HG02885 (cell line): ENCODE measurements around the gene GSTT2.

Experiments
- ATAC-seq: cut with Tn5 transposase; IDR thresholded peaks from one replicate; pipeline ENCODE4 v1.9.1; 2021; ENCODE audit warnings: mild to moderate bottlenecking; ENCODE audit not compliant: unreplicated experiment, poor library complexity

GSTT2 gene

DNA sequence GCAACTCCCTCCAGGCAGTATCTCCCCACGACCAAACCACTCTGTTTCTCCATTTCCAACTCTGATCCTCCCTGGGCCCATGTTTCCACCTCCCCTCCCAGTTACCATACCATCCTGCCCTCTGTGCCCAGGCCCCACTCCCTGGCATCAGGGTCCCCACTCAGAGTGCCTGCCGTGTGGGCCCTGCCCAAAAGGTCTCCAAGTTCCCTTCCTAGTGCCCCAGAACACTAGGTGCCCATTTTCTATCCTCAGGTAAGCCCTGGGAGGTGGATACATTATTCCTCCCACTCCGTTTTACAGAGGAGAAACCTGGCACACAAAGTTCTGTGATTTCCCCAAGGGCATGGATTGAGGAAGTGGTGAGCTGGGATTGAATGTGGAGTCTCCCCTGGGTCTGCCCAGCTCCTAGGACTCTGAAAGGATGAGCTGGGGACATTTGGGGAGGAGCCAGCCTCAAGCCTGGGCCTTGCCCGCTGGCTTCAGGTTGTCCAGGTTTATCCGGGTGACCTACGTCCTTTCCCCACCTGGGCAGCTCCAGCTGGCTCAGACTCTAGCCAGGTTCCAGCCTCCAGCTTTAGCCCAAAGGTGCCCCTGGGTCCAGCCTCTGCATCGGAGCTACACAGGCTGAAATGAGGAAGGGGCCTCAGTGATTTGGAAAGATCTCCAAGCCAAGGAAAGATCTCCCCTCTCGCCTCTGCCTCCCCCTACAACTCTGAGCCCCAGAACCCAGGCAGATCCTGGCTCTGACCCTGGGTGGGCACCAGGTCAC lies 27.5 kb downstream of the GSTT2 start:
- no peak for ATAC-seq

DNA sequence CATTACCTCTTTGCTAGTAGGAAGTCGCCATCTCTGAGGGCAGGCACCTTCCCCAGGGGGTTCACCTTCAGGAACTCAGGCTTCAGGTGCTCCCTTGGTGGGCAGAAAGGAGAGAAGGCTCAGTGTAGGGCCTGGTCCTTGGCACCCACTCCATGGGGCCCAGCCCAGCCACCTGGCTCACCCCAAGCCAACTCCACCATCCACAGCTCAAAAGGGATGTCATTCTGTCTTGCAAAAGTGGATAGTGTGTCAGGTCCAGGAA lies 28.0 kb downstream of the GSTT2 start:
- ATAC-seq, result no peak

DNA sequence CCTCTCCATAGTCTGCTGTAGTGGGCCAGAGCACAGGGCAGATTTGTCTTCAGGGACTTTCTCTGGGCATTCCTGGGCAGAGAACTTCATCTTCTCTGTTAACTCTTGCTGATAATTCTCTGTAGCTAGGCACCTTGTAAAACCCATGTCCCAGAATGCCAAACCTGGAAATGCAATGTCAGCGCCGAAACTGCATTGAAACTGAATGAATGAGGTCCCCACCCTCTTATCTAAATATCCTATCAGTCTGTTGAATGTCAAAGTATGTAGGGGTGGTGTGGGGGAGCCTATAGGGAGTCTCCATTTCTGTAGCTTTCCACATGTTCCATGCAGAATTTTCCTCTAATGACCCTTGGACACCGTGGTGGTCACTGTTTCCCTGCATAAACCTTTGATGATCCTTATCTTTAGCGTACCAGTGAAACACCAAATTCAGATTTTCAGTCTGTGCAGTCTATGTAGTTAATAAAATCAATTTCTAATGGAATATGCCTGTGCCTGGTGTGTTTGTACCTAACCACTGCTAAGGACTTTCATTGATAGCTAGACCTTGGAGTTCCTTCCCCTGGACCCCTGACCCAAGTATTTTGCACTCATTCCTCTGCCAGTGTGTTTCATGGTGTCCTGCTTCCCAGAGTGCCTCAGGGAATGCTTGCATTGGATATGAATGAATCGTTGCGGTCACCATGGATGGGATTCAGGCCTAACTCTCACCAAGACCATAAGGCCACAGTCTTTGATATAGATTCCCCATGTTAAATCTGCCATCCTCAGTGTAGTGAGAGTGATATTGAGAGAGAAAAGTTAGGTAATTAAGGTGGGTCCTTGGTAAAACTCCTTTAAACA lies 28.7 kb downstream of the GSTT2 start:
- no peak for ATAC-seq

GRCh38 chr22:24009227-24010017 lies 29.5 kb downstream of the GSTT2 start:
- ATAC-seq, result no peak

GRCh38 chr22:24010018-24010391 lies 30.1 kb downstream of the GSTT2 start:
- ATAC-seq, result no peak

- ATAC-seq, result no peak
Observed at GRCh38 chr22:24011735-24012068, 31.8 kb downstream of the GSTT2 start.

GRCh38 chr22:24016156-24016555 lies 36.2 kb downstream of the GSTT2 start:
- ATAC-seq, result no peak

GRCh38 chr22:24021304-24021703 lies 41.4 kb downstream of the GSTT2 start:
- no peak for ATAC-seq

DNA sequence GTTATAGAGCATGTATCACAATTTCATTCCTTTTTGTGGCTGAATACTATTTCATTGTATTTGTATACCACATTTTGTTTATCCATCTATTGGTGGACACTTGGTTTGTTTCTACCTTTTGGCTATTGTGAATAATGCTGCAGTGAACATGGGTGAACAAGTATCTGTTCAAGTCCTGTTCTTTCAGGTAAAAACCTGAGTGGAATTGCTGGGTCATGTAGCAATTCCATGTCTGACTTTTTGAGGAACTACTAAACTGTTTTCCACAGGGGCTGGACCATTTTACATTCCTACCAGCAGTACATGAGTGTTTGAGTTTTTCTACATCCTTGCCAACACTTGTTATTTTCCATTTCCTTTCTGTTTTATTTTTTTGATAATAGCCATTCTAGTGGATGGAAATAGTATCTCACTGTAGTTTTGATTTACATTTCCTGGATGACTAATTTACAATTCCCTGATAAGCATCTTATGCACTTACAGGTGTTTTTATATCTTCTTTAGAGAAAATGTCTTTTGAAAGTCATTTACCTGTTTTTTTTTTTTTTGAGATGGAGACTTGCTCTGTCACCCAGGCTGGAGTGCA lies 43.4 kb downstream of the GSTT2 start:
- no peak for ATAC-seq

- ATAC-seq, result no peak
Observed at GRCh38 chr22:24024354-24024753, 44.4 kb downstream of the GSTT2 start.

- ATAC-seq, result no peak
Observed at GRCh38 chr22:24025475-24025874, 45.5 kb downstream of the GSTT2 start.

DNA sequence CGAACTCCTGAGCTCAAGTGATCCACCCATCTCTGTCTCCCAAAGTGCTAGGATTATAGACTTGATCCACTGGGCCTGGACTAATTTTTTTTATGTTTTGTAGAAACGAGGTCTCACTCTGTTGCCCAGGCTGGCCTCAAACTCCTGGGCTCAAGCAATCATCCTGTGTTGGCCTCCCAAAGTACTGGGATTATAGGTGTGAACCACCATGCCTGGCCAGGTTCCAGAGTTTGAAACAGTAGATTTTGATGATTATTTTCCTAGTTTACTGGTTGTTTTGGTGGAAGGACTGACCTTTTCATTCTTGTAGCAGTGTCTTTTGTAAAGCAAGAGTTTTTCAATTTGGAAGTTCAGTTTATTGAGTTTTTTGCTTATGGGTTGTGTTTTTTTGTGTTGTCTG lies 46.1 kb downstream of the GSTT2 start:
- ATAC-seq, result no peak

GRCh38 chr22:24026733-24027132 lies 46.8 kb downstream of the GSTT2 start:
- ATAC-seq, result no peak

DNA sequence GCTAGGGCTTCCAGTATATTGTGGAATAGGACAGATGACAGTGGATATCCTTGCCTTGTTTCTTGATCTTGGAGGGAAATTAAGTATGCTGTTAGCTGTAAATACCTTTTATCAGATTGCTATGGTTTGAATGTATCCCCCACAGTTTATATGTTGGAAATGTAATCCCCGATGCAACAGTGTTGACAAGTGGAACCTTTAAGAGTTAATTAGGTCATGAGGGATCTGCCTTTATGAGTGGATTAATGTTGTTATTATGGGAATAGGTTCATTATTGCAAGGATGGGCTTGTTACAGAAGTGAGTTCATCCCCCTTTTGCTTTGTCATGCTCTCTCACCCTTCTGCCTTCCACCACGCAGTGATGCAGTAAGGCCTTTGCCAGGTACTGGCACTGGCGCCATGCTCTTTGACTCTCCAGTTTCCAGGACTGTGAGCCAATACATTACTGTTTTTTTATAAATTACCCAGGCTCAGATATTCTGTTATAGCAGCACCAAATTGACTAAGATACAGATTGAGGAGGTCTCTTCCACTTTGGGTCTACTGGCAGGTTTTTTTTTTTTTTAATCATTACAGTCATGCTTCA lies 47.5 kb downstream of the GSTT2 start:
- ATAC-seq, result no peak

GRCh38 chr22:24027991-24028390 lies 48.1 kb downstream of the GSTT2 start:
- no peak for ATAC-seq

DNA sequence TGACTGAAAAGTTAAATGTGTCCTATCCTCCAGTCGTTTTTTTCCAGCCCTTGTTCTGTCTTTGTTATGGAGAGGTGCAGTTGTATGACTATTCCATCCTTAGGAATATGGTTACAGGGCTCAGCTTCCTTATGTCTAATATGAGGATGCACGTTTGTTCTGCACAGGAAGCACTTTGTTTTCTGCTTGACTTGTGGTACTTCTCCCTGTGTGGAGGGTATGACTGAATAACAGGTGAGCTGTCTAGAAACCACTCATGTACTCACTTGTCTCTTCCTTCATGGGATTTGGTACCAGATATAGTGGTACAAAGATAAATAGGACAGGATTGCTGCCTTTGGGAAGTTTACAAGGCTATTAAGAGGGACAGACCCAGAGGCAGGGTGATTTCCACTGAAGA lies 48.6 kb downstream of the GSTT2 start:
- ATAC-seq, result no peak

DNA sequence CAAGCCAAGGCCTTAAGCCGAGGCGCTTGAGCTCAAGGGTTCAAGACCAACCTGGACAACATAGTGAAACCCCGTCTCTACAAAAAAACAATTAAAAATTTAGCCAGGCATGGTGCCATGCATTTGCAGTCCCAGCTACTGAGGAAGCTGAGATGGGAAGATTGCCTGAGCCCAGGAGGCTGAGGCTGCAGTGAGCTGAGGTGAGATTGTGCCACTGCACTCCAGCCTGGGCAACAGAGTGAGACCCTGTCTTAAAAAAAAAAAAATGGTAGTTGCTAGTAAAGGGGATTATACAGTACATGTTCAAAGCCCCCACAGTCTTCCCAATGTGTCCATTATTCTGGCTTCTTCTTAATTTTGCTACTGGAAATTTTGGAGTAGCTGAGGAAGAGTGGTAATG lies 49.4 kb downstream of the GSTT2 start:
- no peak for ATAC-seq

DNA sequence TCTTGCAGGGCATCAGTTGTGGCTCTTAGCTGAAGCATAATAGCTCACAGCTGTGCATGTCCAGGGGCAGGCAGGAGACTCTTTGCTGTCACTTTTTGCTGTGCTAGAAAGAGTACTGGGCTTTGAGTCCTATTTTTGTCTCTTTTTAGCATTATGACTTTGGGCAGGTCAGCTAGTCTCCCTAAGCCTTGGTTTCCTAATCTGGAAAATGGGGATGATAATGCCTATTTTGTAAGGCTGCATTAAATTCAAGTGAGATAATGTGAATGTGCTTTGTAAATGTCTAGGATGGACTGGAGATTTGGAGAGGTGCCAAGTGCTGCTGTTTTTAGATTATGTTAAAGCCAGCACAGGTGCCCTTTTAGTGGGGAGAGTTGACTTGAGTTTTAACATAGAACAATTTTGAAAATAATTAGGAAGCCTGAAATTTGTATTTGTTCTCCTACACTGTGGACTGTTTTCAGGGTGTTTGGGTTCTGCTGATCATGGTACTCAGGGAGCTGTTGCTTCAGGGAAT lies 50.3 kb downstream of the GSTT2 start:
- ATAC-seq, result no peak
